HepG2 (cell line): ENCODE data around the gene ZNF320. TPM values are rescaled to one million over a fixed set of nuclear protein-coding genes. Genes with fewer than 3 reads are reported as not detected.

Experiments
- ATAC-seq: fragments of 200-7000 bp; cut with Tn5 transposase; 3 replicates; pipeline ENCODE4 v1.9.1; 2020; ENCODE audit warnings: mild to moderate bottlenecking, moderate library complexity
- BruUV-seq: library from RNA; stranded (reverse); fragments of 400-500 nt; replicated peaks from 2 replicates; lab custom pipeline; 2021; lab: Mats Ljungman, UMichigan
- CTCF ChIA-PET: fragments of 300-600 bp; formaldehyde crosslinking; extraction: SDS; loops from one replicate; lab custom pipeline; 2021; ENCODE audit warnings: low total read pairs, inconsistent platforms, low intra/inter-chr PET ratio; lab: Yijun Ruan, JAX
- POLR2A ChIA-PET: fragments of 350-600 bp; sonication (Branson Sonifier 250); formaldehyde crosslinking; loops from one replicate; lab custom pipeline; 2020; ENCODE audit warnings: antibody characterized with exemption, inconsistent platforms; lab: Yijun Ruan, JAX
- DNase-seq: peaks from one replicate; pipeline ENCODE4 v3.0.0-alpha.2; 2015; ENCODE audit warnings: low spot score
- FAIRE-seq: peaks from 3 replicates; lab custom pipeline; 2011; peaks lifted over from hg19 to GRCh38; lab: Jason Lieb, UNC
- H2AFZ ChIP-seq: one replicate; pipeline ENCODE4 v1.6.1; 2011; ENCODE audit warnings: low read length, inconsistent platforms
- H3K27ac ChIP-seq: fragments of 300-600 bp; 3 replicates; pipeline ENCODE4 v1.8.0; 2011; ENCODE audit warnings: mixed run types, mild to moderate bottlenecking, mixed read lengths, low read length, inconsistent platforms; ENCODE audit not compliant: insufficient read depth; ENCODE audit errors: extremely low read length
- H3K27me3 ChIP-seq, 2 experiments: fragments of 200-600 bp in 1 of 2; 2 replicates in 1 of 2; 3 replicates in 1 of 2; pipeline versions ENCODE4 v1.6.0 to v1.8.0; 2011; ENCODE audit warnings: low read length in 2 of 2, mild to moderate bottlenecking in 2 of 2, moderate library complexity in 2 of 2, inconsistent platforms in 1 of 2; ENCODE audit not compliant: insufficient read depth in 2 of 2, control insufficient read depth in 1 of 2
- H3K36me3 ChIP-seq, 2 experiments: fragments of 200-600 bp in 1 of 2; replicated peaks in 1 of 2; 2 replicates in 1 of 2; 3 replicates in 1 of 2; pipeline versions ENCODE4 v1.5.1 to v1.8.0; 2011; ENCODE audit warnings: low read length in 2 of 2, inconsistent platforms in 1 of 2; ENCODE audit not compliant: insufficient read depth in 2 of 2, control insufficient read depth in 1 of 2
- H3K4me1 ChIP-seq: 2 replicates; pipeline ENCODE4 v1.5.1; 2012; ENCODE audit warnings: low read length, inconsistent platforms; ENCODE audit not compliant: insufficient read depth
- H3K4me2 ChIP-seq: 2 replicates; pipeline ENCODE4 v1.6.0; 2011; ENCODE audit warnings: low read depth, low read length, inconsistent platforms
- H3K4me3 ChIP-seq, 3 experiments: fragments of 200-600 bp in 1 of 3; sonication (generic), shearing (Covaris generic) in 1 of 3; replicated peaks in 1 of 3; 2 replicates each; pipeline ENCODE4 v1.5.1; 2011 to 2016; ENCODE audit warnings: low read length in 3 of 3, inconsistent platforms in 2 of 3, low read depth in 2 of 3, mild to moderate bottlenecking in 2 of 3, control low read depth in 1 of 3, mixed read lengths in 1 of 3; ENCODE audit not compliant: insufficient read depth in 1 of 3
- H3K79me2 ChIP-seq: one replicate; pipeline ENCODE4 v1.6.1; 2011; ENCODE audit warnings: low read length, inconsistent platforms; ENCODE audit not compliant: insufficient read depth
- H3K9ac ChIP-seq: 2 replicates; pipeline ENCODE4 v1.6.0; 2011; ENCODE audit warnings: mild to moderate bottlenecking, low read depth, low read length, inconsistent platforms; ENCODE audit not compliant: insufficient read depth
- H3K9me3 ChIP-seq: 2 replicates; pipeline ENCODE4 v1.5.1; 2012; ENCODE audit warnings: mild to moderate bottlenecking, low read length
- H4K20me1 ChIP-seq: 2 replicates; pipeline ENCODE4 v1.6.0; 2011; ENCODE audit warnings: inconsistent platforms, mild to moderate bottlenecking, low read length, moderate library complexity; ENCODE audit not compliant: insufficient read depth
- BCL6 ChIP-seq: IDR thresholded peaks from 2 replicates; pipeline ENCODE4 v1.6.1; 2016; ENCODE audit warnings: missing genetic modification reagents, missing compliant biosample characterization
- HCFC1 ChIP-seq: fragments of 150-350 bp; IDR thresholded peaks from 2 replicates; pipeline ENCODE4 v1.6.1; 2014; ENCODE audit warnings: low read depth, low read length
- IRF2 ChIP-seq: IDR thresholded peaks from 2 replicates; pipeline ENCODE4 v1.6.1; 2018; ENCODE audit warnings: missing genetic modification reagents, missing compliant biosample characterization
- NPAS2 ChIP-seq: sonication (generic); formaldehyde crosslinking; IDR thresholded peaks from 2 replicates; pipeline ENCODE4 v1.8.0; 2022; ENCODE audit warnings: mild to moderate bottlenecking, missing genetic modification reagents, borderline replicate concordance
- RNF2 ChIP-seq: fragments of 450-650 bp; conservative IDR thresholded peaks from 2 replicates; pipeline ENCODE4 v1.6.1; 2016; ENCODE audit warnings: low read depth
- ZFP90 ChIP-seq: sonication (generic); formaldehyde crosslinking; IDR thresholded peaks from 2 replicates; pipeline ENCODE4 v1.8.0; 2022; ENCODE audit warnings: missing genetic modification reagents, mild to moderate bottlenecking, inconsistent platforms, borderline replicate concordance
- ZNF121 ChIP-seq: sonication (generic); formaldehyde crosslinking; IDR thresholded peaks from 2 replicates; pipeline ENCODE4 v1.5.0; 2020; ENCODE audit warnings: mild to moderate bottlenecking, missing genetic modification reagents
- ZNF234 ChIP-seq: sonication (generic); formaldehyde crosslinking; conservative IDR thresholded peaks from 2 replicates; pipeline ENCODE4 v1.5.1; 2020; ENCODE audit warnings: mild to moderate bottlenecking, missing genetic modification reagents
- ZNF83 ChIP-seq: sonication (generic); formaldehyde crosslinking; IDR thresholded peaks from 2 replicates; pipeline ENCODE4 v1.4.0; 2020; ENCODE audit warnings: missing genetic modification reagents, mild to moderate bottlenecking, borderline replicate concordance
- WGBS: methylation state at CpG from one replicate; pipeline ENCODE4 v1.1.6; 2017; ENCODE audit warnings: low lambda C conversion rate; 5-methylcytosine and 5-hydroxymethylcytosine counted together
- in situ Hi-C: cut with HindIII; loops from 2 replicates; pipeline ENCODE4 v1.10.0; 2017; ENCODE audit warnings: low pct_unique_long_range_greater_than_20kb; ENCODE audit not compliant: extremely low pct_ligation_motif_present
- intact Hi-C: fragments of 100-400 bp; cut with micrococcal nuclease; formaldehyde crosslinking; loops from one replicate; pipeline ENCODE4 v1.10.0; 2022; ENCODE audit not compliant: unreplicated experiment
- polyA plus RNA-seq, 8 experiments: library from polyadenylated mRNA; depleted of rRNA in 3 of 8; stranded (reverse) in 7 of 8; unstranded in 1 of 8; fragments of >200 nt; fragmentation: Illumina TruSeq in 4 of 8; extraction: Trizol in 4 of 8; gene quantifications; 2 replicates each; pipeline versions ENCODE4 v1.2.1 to v1.2.3, GENCODE V29; 2011 to 2016; ENCODE audit warnings: low read depth in 4 of 8, missing spikeins in 1 of 8, mixed read lengths in 1 of 8; ENCODE audit not compliant: insufficient read depth in 1 of 8
- total RNA-seq, 5 experiments: library from RNA; depleted of rRNA; stranded (reverse); fragments of >200 nt; fragmentation: Illumina TruSeq; extraction: Trizol; gene quantifications; 2 replicates each; pipeline ENCODE4 v1.2.3, GENCODE V29; 2016; ENCODE audit warnings: low read depth in 1 of 5
- TF ChIP-seq, protein P1 (sequence below): sonication (generic); formaldehyde crosslinking; IDR thresholded peaks from 2 replicates; pipeline ENCODE4; 2020; ENCODE audit warnings: missing genetic modification reagents, mild to moderate bottlenecking, borderline replicate concordance
- TF ChIP-seq, protein P2 (sequence below): sonication (generic); formaldehyde crosslinking; IDR thresholded peaks from 2 replicates; pipeline ENCODE4 v1.4.0; 2020; ENCODE audit warnings: missing genetic modification reagents, mild to moderate bottlenecking, borderline replicate concordance
- TF ChIP-seq, protein P3 (sequence below): sonication (generic); formaldehyde crosslinking; IDR thresholded peaks from 2 replicates; pipeline ENCODE4 v1.4.0; 2020; ENCODE audit warnings: missing genetic modification reagents, borderline replicate concordance

Gene ZNF320
- total and polyA plus RNA-seq, 2 of the 13 experiments (the other 11 are each of a cell fraction or from before 2014, with no cell fraction given), result 0.49 TPM; not detected in 1

DNA sequence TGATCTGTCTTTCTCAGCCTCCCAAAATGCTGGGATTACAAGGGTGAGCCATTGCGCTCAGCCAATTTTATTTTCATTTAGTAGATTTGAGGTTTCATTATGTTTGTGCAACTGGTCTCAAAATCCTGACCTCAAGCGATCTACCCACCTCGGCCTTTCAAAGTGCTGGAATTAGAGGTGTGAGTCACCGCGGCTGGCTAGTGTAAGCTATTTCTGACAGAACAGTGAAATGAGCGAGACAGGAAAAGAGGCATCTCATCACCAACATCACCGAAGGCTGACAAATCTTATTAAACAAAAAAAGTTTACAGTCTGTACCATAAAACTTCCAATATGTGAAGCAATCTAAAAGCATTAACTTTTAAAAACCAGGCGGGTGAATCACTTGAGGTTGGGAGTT lies 38.0 kb upstream of the ZNF320 start:
- Histone ChIP-seq H3K27me3 (no peaks in the 10 kb centered on the region), H2AFZ (no peak overlapping the region), H3K4me2 (no peak overlapping the region), H3K9ac (no peak overlapping the region), H4K20me1 (no peaks in the 10 kb centered on the region), H3K27ac (no peak overlapping the region), H3K79me2 (peaks cover 3% of the 10 kb centered on the region), H3K4me3 (no peak overlapping the region), H3K4me1 (peaks cover 22% of the 10 kb centered on the region), H3K9me3 (no peaks in the 10 kb centered on the region), H3K36me3 (no peaks in the 10 kb centered on the region; a peak in 1 of 5 replicates)
- BruUV-seq, result no TSS peak
- no peak for ATAC-seq
- intact Hi-C loops, result no loop called here
- in situ Hi-C loops, result no loop called here
- no peak for DNase-seq
- FAIRE-seq, result no peak
- TF ChIP-seq ZNF234 (CRISPR knock-in tag), result no peak
- TF ChIP-seq, protein P1, sequence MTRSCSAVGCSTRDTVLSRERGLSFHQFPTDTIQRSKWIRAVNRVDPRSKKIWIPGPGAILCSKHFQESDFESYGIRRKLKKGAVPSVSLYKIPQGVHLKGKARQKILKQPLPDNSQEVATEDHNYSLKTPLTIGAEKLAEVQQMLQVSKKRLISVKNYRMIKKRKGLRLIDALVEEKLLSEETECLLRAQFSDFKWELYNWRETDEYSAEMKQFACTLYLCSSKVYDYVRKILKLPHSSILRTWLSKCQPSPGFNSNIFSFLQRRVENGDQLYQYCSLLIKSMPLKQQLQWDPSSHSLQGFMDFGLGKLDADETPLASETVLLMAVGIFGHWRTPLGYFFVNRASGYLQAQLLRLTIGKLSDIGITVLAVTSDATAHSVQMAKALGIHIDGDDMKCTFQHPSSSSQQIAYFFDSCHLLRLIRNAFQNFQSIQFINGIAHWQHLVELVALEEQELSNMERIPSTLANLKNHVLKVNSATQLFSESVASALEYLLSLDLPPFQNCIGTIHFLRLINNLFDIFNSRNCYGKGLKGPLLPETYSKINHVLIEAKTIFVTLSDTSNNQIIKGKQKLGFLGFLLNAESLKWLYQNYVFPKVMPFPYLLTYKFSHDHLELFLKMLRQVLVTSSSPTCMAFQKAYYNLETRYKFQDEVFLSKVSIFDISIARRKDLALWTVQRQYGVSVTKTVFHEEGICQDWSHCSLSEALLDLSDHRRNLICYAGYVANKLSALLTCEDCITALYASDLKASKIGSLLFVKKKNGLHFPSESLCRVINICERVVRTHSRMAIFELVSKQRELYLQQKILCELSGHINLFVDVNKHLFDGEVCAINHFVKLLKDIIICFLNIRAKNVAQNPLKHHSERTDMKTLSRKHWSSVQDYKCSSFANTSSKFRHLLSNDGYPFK (CRISPR knock-in tag), result no peak
- TF ChIP-seq, protein P2, sequence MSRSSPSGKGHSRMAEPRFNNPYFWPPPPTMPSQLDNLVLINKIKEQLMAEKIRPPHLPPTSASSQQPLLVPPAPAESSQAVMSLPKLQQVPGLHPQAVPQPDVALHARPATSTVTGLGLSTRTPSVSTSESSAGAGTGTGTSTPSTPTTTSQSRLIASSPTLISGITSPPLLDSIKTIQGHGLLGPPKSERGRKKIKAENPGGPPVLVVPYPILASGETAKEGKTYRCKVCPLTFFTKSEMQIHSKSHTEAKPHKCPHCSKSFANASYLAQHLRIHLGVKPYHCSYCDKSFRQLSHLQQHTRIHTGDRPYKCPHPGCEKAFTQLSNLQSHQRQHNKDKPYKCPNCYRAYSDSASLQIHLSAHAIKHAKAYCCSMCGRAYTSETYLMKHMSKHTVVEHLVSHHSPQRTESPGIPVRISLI (CRISPR knock-in tag), result no peak
- no peak for TF ChIP-seq ZNF83
- no peak for TF ChIP-seq HCFC1
- no peak for TF ChIP-seq ZNF121 (CRISPR knock-in tag)
- TF ChIP-seq IRF2, result no peak
- TF ChIP-seq, protein P3, sequence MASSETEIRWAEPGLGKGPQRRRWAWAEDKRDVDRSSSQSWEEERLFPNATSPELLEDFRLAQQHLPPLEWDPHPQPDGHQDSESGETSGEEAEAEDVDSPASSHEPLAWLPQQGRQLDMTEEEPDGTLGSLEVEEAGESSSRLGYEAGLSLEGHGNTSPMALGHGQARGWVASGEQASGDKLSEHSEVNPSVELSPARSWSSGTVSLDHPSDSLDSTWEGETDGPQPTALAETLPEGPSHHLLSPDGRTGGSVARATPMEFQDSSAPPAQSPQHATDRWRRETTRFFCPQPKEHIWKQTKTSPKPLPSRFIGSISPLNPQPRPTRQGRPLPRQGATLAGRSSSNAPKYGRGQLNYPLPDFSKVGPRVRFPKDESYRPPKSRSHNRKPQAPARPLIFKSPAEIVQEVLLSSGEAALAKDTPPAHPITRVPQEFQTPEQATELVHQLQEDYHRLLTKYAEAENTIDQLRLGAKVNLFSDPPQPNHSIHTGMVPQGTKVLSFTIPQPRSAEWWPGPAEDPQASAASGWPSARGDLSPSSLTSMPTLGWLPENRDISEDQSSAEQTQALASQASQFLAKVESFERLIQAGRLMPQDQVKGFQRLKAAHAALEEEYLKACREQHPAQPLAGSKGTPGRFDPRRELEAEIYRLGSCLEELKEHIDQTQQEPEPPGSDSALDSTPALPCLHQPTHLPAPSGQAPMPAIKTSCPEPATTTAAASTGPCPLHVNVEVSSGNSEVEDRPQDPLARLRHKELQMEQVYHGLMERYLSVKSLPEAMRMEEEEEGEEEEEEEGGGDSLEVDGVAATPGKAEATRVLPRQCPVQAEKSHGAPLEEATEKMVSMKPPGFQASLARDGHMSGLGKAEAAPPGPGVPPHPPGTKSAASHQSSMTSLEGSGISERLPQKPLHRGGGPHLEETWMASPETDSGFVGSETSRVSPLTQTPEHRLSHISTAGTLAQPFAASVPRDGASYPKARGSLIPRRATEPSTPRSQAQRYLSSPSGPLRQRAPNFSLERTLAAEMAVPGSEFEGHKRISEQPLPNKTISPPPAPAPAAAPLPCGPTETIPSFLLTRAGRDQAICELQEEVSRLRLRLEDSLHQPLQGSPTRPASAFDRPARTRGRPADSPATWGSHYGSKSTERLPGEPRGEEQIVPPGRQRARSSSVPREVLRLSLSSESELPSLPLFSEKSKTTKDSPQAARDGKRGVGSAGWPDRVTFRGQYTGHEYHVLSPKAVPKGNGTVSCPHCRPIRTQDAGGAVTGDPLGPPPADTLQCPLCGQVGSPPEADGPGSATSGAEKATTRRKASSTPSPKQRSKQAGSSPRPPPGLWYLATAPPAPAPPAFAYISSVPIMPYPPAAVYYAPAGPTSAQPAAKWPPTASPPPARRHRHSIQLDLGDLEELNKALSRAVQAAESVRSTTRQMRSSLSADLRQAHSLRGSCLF (CRISPR knock-in tag), result no peak
- no peak for TF ChIP-seq ZFP90
- no peak for TF ChIP-seq RNF2
- TF ChIP-seq BCL6, result no peak
- no peak for TF ChIP-seq NPAS2 (CRISPR knock-in tag)
- WGBS, result 99% methylated on average over 8 of the region's 8 CpGs
- ChIA-PET CTCF (no interaction called here), POLR2A (no interaction called here)
